Keratinocyte (primary cell): ENCODE results near the gene SMAD3. TPM values are rescaled to one million over a fixed set of nuclear protein-coding genes. Genes with fewer than 3 reads are reported as not detected.

Source experiments
- DNase-seq: peaks from one replicate; pipeline ENCODE4 v3.0.0-alpha.2; 2011; ENCODE audit warnings: low read depth, missing footprints, low spot score
- FAIRE-seq: peaks from 2 replicates; lab custom pipeline; 2011; peaks lifted over from hg19 to GRCh38; lab: Jason Lieb, UNC
- H2AFZ ChIP-seq: 2 replicates; pipeline ENCODE4 v1.6.0; 2012; ENCODE audit warnings: low read length, control low read depth, inconsistent platforms; ENCODE audit not compliant: control insufficient read depth
- H3K27ac ChIP-seq: 2 replicates; pipeline ENCODE4 v1.5.1; 2011; ENCODE audit warnings: low read length; ENCODE audit not compliant: control insufficient read depth, insufficient read depth
- H3K27me3 ChIP-seq: 3 replicates; pipeline ENCODE4 v1.6.0; 2011; ENCODE audit warnings: low read length; ENCODE audit not compliant: control insufficient read depth, insufficient read depth; ENCODE audit errors: extremely low read depth
- H3K36me3 ChIP-seq, 2 experiments: 2 replicates in 1 of 2; 3 replicates in 1 of 2; pipeline ENCODE4 v1.5.1; 2011; ENCODE audit warnings: low read length in 2 of 2, mild to moderate bottlenecking in 1 of 2; ENCODE audit not compliant: control insufficient read depth in 2 of 2, insufficient read depth in 2 of 2; ENCODE audit errors: extremely low read depth in 1 of 2
- H3K4me1 ChIP-seq: 3 replicates; pipeline ENCODE4 v1.5.1; 2011; ENCODE audit warnings: low read length; ENCODE audit not compliant: control insufficient read depth, insufficient read depth; ENCODE audit errors: extremely low read depth
- H3K4me2 ChIP-seq: 3 replicates; pipeline ENCODE4 v1.6.0; 2011; ENCODE audit warnings: low read depth, low read length; ENCODE audit not compliant: control insufficient read depth, insufficient read depth; ENCODE audit errors: extremely low read depth
- H3K4me3 ChIP-seq, 3 experiments: fragments of 200-600 bp in 1 of 3; sonication (generic) in 1 of 3; 2 replicates in 2 of 3; 3 replicates in 1 of 3; pipeline ENCODE4 v1.5.1; 2011 to 2016; ENCODE audit warnings: low read length in 3 of 3, mild to moderate bottlenecking in 3 of 3, control low read depth in 2 of 3, inconsistent platforms in 1 of 3, low read depth in 1 of 3, mixed read lengths in 1 of 3, mixed run types in 1 of 3, moderate library complexity in 1 of 3; ENCODE audit not compliant: control insufficient read depth in 2 of 3, insufficient read depth in 2 of 3; ENCODE audit errors: extremely low read depth in 1 of 3
- H3K79me2 ChIP-seq: 2 replicates; pipeline ENCODE4 v1.6.0; 2012; ENCODE audit warnings: low read length; ENCODE audit not compliant: control insufficient read depth, insufficient read depth
- H3K9ac ChIP-seq: 3 replicates; pipeline ENCODE4 v1.6.0; 2011; ENCODE audit warnings: low read length; ENCODE audit not compliant: control insufficient read depth, insufficient read depth; ENCODE audit errors: extremely low read depth
- H3K9me1 ChIP-seq: 3 replicates; pipeline ENCODE4 v1.6.0; 2011; ENCODE audit warnings: low read length; ENCODE audit not compliant: control insufficient read depth, insufficient read depth; ENCODE audit errors: extremely low read depth
- H3K9me3 ChIP-seq: 2 replicates; pipeline ENCODE4 v1.5.1; 2012; ENCODE audit warnings: low read depth, low read length; ENCODE audit not compliant: control insufficient read depth
- H4K20me1 ChIP-seq: 3 replicates; pipeline ENCODE4 v1.6.0; 2011; ENCODE audit warnings: low read length; ENCODE audit not compliant: control insufficient read depth, insufficient read depth; ENCODE audit errors: extremely low read depth
- CTCF ChIP-seq, 3 experiments: IDR thresholded peaks in 1 of 3; conservative IDR thresholded peaks in 1 of 3; optimal IDR thresholded peaks in 1 of 3; 2 replicates in 2 of 3; 3 replicates in 1 of 3; pipeline versions ENCODE3 to v1.5.1; 2011; ENCODE audit warnings: low read length in 3 of 3, mild to moderate bottlenecking in 3 of 3, moderate library complexity in 2 of 3, control low read depth in 1 of 3, inconsistent platforms in 1 of 3; ENCODE audit not compliant: insufficient read depth in 2 of 3; ENCODE audit errors: extremely low read depth in 1 of 3
- EZH2 ChIP-seq: IDR thresholded peaks from one replicate; pipeline ENCODE4 v1.6.1; 2012; ENCODE audit warnings: inconsistent platforms, mild to moderate bottlenecking, low read length, moderate library complexity
- dilution Hi-C: fragments of 300-500 bp; cut with MboI; formaldehyde crosslinking; loops from one replicate; pipeline ENCODE4 v1.7.0; 2020; ENCODE audit warnings: low sequenced_read_pairs; ENCODE audit not compliant: extremely low pct_ligation_motif_present
- polyA plus RNA-seq, 5 experiments: library from polyadenylated mRNA; depleted of rRNA in 3 of 5; stranded (reverse) in 3 of 5; stranded (forward) in 1 of 5; unstranded in 1 of 5; fragments of >200 nt; gene quantifications; 1 replicate in 1 of 5; 2 replicates in 3 of 5; 3 replicates in 1 of 5; pipeline versions ENCODE4 v1.2.1 to v1.2.3, GENCODE V29; 2011 to 2012; ENCODE audit warnings: missing spikeins in 2 of 5, low read depth in 1 of 5, low replicate concordance in 1 of 5

Gene SMAD3
- polyA plus RNA-seq, 1 donor (not counting 4 experiments of a cell fraction or from before 2014, with no cell fraction given): 33.7 TPM

GRCh38 chr15:67180035-67180434 is 114.6 kb downstream of the SMAD3 start:
- no peak overlapping the region for H3K4me3 ChIP-seq
- H3K9me3 ChIP-seq: no peaks in the 10 kb centered on the region
- H3K4me2 ChIP-seq: no peak overlapping the region
- no peaks in the 10 kb centered on the region for H4K20me1 ChIP-seq
- H3K79me2 ChIP-seq: peaks cover 20% of the 10 kb centered on the region
- DNase-seq (no peak), FAIRE-seq (no peak)
- TF ChIP-seq EZH2 (no peak), CTCF (optimal IDR thresholded peaks at IDR 0.05 in 1 of 3, IDR thresholded peaks at IDR 0.05 in 1 of 3, conservative IDR thresholded peaks at IDR 0.05 in 1 of 3; ENCODE audit: extremely low read depth in 1 of 3, insufficient read depth in 2 of 3, low read length in 3 of 3) (no peak)
- H3K4me1 ChIP-seq: peaks cover 28% of the 10 kb centered on the region
- no peaks in the 10 kb centered on the region for H3K27me3 ChIP-seq
- dilution Hi-C loops: no loop called here
- no peak overlapping the region for H3K27ac ChIP-seq
- no peaks in the 10 kb centered on the region for H3K9me1 ChIP-seq
- no peak overlapping the region for H3K9ac ChIP-seq
- peaks cover 30 to 63% of the 10 kb centered on the region in 2 experiments for H3K36me3 ChIP-seq
- H2AFZ ChIP-seq: no peak overlapping the region

GRCh38 chr15:67180514-67181191 is 115.3 kb downstream of the SMAD3 start:
- no peak for FAIRE-seq

More at GRCh38 chr15:67180514-67181191, 115.3 kb downstream of the SMAD3 start:
- H3K27ac ChIP-seq: no peak overlapping the region
- no peaks in the 10 kb centered on the region for H4K20me1 ChIP-seq
- H3K36me3 ChIP-seq: peaks cover 36 to 68% of the 10 kb centered on the region in 2 experiments
- H3K9ac ChIP-seq: no peak overlapping the region
- H3K9me3 ChIP-seq: no peaks in the 10 kb centered on the region
- peaks cover 27% of the 10 kb centered on the region for H3K4me1 ChIP-seq
- H3K79me2 ChIP-seq: peaks cover 17% of the 10 kb centered on the region
- no peak overlapping the region for H3K4me2 ChIP-seq
- no peaks in the 10 kb centered on the region for H3K9me1 ChIP-seq
- TF ChIP-seq EZH2 (no peak), CTCF (optimal IDR thresholded peaks at IDR 0.05 in 1 of 3, IDR thresholded peaks at IDR 0.05 in 1 of 3, conservative IDR thresholded peaks at IDR 0.05 in 1 of 3; ENCODE audit: extremely low read depth in 1 of 3, insufficient read depth in 2 of 3, low read length in 3 of 3) (peak in 2 of 3 experiments; percentile 8 to 21)
- no peak overlapping the region for H2AFZ ChIP-seq
- DNase-seq: no peak
- H3K4me3 ChIP-seq: no peak overlapping the region
- dilution Hi-C loops: no loop called here
- no peaks in the 10 kb centered on the region for H3K27me3 ChIP-seq
